HCT116 (cell line): ENCODE measurements around the gene TEAD1. TPM values are rescaled to one million over a fixed set of nuclear protein-coding genes. Genes with fewer than 3 reads are reported as not detected.

Experiments used
- ATAC-seq: fragments of 200-7000 bp; cut with Tn5 transposase; 2 replicates; pipeline ENCODE4 v1.9.1; 2020; ENCODE audit warnings: mild to moderate bottlenecking, moderate library complexity
- BruUV-seq: library from RNA; stranded (reverse); fragments of 400-500 nt; replicated peaks from 2 replicates; lab custom pipeline; 2021; lab: Mats Ljungman, UMichigan
- CTCF ChIA-PET: fragments of 300-600 bp; sonication (Branson Sonifier 250); formaldehyde crosslinking; loops from one replicate; lab custom pipeline; 2021; ENCODE audit warnings: antibody characterized with exemption; lab: Charles Lee
- POLR2A ChIA-PET: fragments of 300-600, 350-600 bp; sonication (Branson Sonifier 250); formaldehyde crosslinking; loops from one replicate; lab custom pipeline; 2021; ENCODE audit warnings: antibody characterized with exemption; lab: Charles Lee
- RAD21 ChIA-PET, 2 experiments: fragments of 300-600 bp; sonication (Branson Sonifier 250); formaldehyde crosslinking; loops; one replicate each; lab custom pipeline; 2023; ENCODE audit warnings: low total read pairs in 2 of 2; ENCODE audit not compliant: uncharacterized antibody in 2 of 2, unreplicated experiment in 2 of 2, low non-redundant PET in 1 of 2; lab: Charles Lee
- DNase-seq: peaks from one replicate; pipeline ENCODE4 v3.0.0-alpha.2; 2010; ENCODE audit warnings: low read depth, low spot score
- H2AFZ ChIP-seq: fragments of 200-600 bp; shearing (Covaris generic), sonication (generic); 2 replicates; pipeline ENCODE4 v1.6.1; 2017; ENCODE audit warnings: low read depth, mixed run types, mixed read lengths, antibody characterized with exemption, low read length; ENCODE audit not compliant: poor library complexity, severe bottlenecking
- H3K27ac ChIP-seq: 2 replicates; pipeline ENCODE4 v1.5.1; 2012; ENCODE audit warnings: low read depth, low read length
- H3K27me3 ChIP-seq: fragments of 200-600 bp; sonication (generic); 2 replicates; pipeline ENCODE4 v1.6.1; 2016; ENCODE audit warnings: mixed run types, low read length, mixed read lengths; ENCODE audit not compliant: insufficient read depth
- H3K36me3 ChIP-seq, 2 experiments: fragments of 200-500 bp in 1 of 2; fragments of 200-600 bp in 1 of 2; sonication (Bioruptor generic) in 1 of 2; sonication (generic) in 1 of 2; 2 replicates each; pipeline versions ENCODE4 v1.5.1 to v1.6.1; 2014 to 2016; ENCODE audit warnings: low read length in 2 of 2, inconsistent platforms in 1 of 2, mixed read lengths in 1 of 2, mixed run types in 1 of 2; ENCODE audit not compliant: insufficient read depth in 2 of 2, control insufficient read depth in 1 of 2
- H3K4me1 ChIP-seq, 2 experiments: fragments of 200-600 bp in 1 of 2; sonication (generic) in 1 of 2; 2 replicates each; pipeline versions ENCODE4 v1.5.1 to v1.6.1; 2012 to 2017; ENCODE audit warnings: low read length in 2 of 2, inconsistent platforms in 1 of 2, mild to moderate bottlenecking in 1 of 2, mixed read lengths in 1 of 2, mixed run types in 1 of 2, moderate library complexity in 1 of 2; ENCODE audit not compliant: insufficient read depth in 2 of 2, control insufficient read depth in 1 of 2
- H3K4me2 ChIP-seq: fragments of 200-600 bp; sonication (generic); 2 replicates; pipeline ENCODE4 v1.6.1; 2017; ENCODE audit warnings: mixed run types, low read length, mixed read lengths
- H3K4me3 ChIP-seq, 2 experiments: fragments of 200-600 bp in 1 of 2; sonication (generic) in 1 of 2; replicated peaks in 1 of 2; 2 replicates each; pipeline ENCODE4 v1.5.1; 2011 to 2016; ENCODE audit warnings: low read length in 2 of 2, control low read depth in 1 of 2, low read depth in 1 of 2, mild to moderate bottlenecking in 1 of 2, mixed read lengths in 1 of 2, mixed run types in 1 of 2
- H3K79me2 ChIP-seq: fragments of 200-600 bp; sonication (generic); 2 replicates; pipeline ENCODE4 v1.6.1; 2017; ENCODE audit warnings: mild to moderate bottlenecking, mixed run types, low read length, moderate library complexity, mixed read lengths; ENCODE audit not compliant: insufficient read depth
- H3K9ac ChIP-seq: fragments of 200-600 bp; sonication (generic); 2 replicates; pipeline ENCODE4 v1.6.1; 2016; ENCODE audit warnings: low read length, mixed read lengths
- H3K9me2 ChIP-seq: fragments of 200-600 bp; sonication (generic), shearing (Covaris generic); 2 replicates; pipeline ENCODE4 v1.6.1; 2017; ENCODE audit warnings: mixed run types, mild to moderate bottlenecking, moderate library complexity; ENCODE audit not compliant: insufficient read depth
- H3K9me3 ChIP-seq, 2 experiments: fragments of 200-500 bp in 1 of 2; fragments of 200-600 bp in 1 of 2; sonication (Bioruptor generic) in 1 of 2; sonication (generic) in 1 of 2; 2 replicates each; pipeline ENCODE4 v1.6.1; 2014 to 2017; ENCODE audit warnings: low read length in 2 of 2, mixed read lengths in 2 of 2, inconsistent platforms in 1 of 2, low read depth in 1 of 2, mild to moderate bottlenecking in 1 of 2, mixed run types in 1 of 2, moderate library complexity in 1 of 2; ENCODE audit not compliant: control insufficient read depth in 1 of 2, insufficient read depth in 1 of 2
- H4K20me1 ChIP-seq: fragments of 200-600 bp; sonication (generic), shearing (Covaris generic); 2 replicates; pipeline ENCODE4 v1.6.1; 2017; ENCODE audit warnings: mixed run types, mild to moderate bottlenecking, moderate library complexity; ENCODE audit not compliant: insufficient read depth
- CBX3 ChIP-seq: IDR thresholded peaks from 2 replicates; pipeline ENCODE4 v1.6.1; 2012; ENCODE audit warnings: low read depth
- ELF1 ChIP-seq: IDR thresholded peaks from 2 replicates; pipeline ENCODE4 v1.6.1; 2012; ENCODE audit warnings: low read depth, borderline replicate concordance
- EZH2 ChIP-seq: fragments of 200-600 bp; sonication (generic); IDR thresholded peaks from 2 replicates; pipeline ENCODE4 v1.6.1; 2017; ENCODE audit warnings: antibody characterized with exemption, mixed run types
- FOSL1 ChIP-seq: IDR thresholded peaks from 2 replicates; pipeline ENCODE4 v1.6.1; 2012; ENCODE audit warnings: low read depth
- POLR2AphosphoS5 ChIP-seq: IDR thresholded peaks from 2 replicates; pipeline ENCODE4 v1.6.1; 2011; ENCODE audit warnings: mild to moderate bottlenecking, low read depth, low read length, moderate library complexity
- SIN3A ChIP-seq: IDR thresholded peaks from 2 replicates; pipeline ENCODE4 v1.6.1; 2012; ENCODE audit warnings: low read depth
- YY1 ChIP-seq: IDR thresholded peaks from 2 replicates; pipeline ENCODE4 v1.6.1; 2011; ENCODE audit warnings: low read length, low read depth, moderate library complexity, mild to moderate bottlenecking; ENCODE audit not compliant: insufficient replicate concordance; ENCODE audit errors: extremely low read depth
- ZNF274 ChIP-seq: fragments of 200-500 bp; sonication (Bioruptor generic); IDR thresholded peaks from 2 replicates; pipeline ENCODE4 v1.6.1; 2014; ENCODE audit warnings: mild to moderate bottlenecking, low read depth, low read length, inconsistent platforms
- intact Hi-C: fragments of 100-400 bp; cut with micrococcal nuclease; formaldehyde crosslinking; loops from 2 replicates; pipeline ENCODE4 v1.10.0; 2022
- total RNA-seq: library from RNA; stranded (reverse); gene quantifications from one replicate; pipeline ENCODE4 v1.2.1, GENCODE V29; 2021; ENCODE audit not compliant: unreplicated experiment
- TF ChIP-seq, protein P1 (sequence below): IDR thresholded peaks from 2 replicates; pipeline ENCODE4 v1.6.1; 2012

Gene TEAD1
- total RNA-seq, 1 experiment from 2014 or later: 103 TPM

GRCh38 chr11:12871241-12871640 is 197.0 kb downstream of the TEAD1 start:
- no peak for DNase-seq
- RAD21 ChIA-PET: no interaction called here
- CTCF ChIA-PET: interaction anchor here (1.2 kb wide), 1 partner anchor 17 kb away, joined by 5 read pairs; no protein-coding TSS in a partner anchor
- no peaks in the 10 kb centered on the region for H3K36me3 ChIP-seq
- no peak overlapping the region for H2AFZ ChIP-seq
- no peak overlapping the region for H3K27ac ChIP-seq
- intact Hi-C loops: no loop called here
- POLR2A ChIA-PET: no interaction called here
- H3K4me2 ChIP-seq: no peak overlapping the region
- H3K9ac ChIP-seq: no peak overlapping the region
- no peaks in the 10 kb centered on the region for H4K20me1 ChIP-seq
- no TSS peak for BruUV-seq
- no peaks in the 10 kb centered on the region for H3K27me3 ChIP-seq
- H3K9me3 ChIP-seq: no peaks in the 10 kb centered on the region
- peaks cover 0 to 6% of the 10 kb centered on the region in 2 experiments; a peak in 1 of 4 replicates for H3K4me1 ChIP-seq
- no peak for ATAC-seq
- no peak overlapping the region for H3K4me3 ChIP-seq
- TF ChIP-seq YY1 (no peak), ELF1 (no peak), EZH2 (no peak), CBX3 (no peak), SIN3A (no peak), FOSL1 (no peak)
- TF ChIP-seq, protein P1, sequence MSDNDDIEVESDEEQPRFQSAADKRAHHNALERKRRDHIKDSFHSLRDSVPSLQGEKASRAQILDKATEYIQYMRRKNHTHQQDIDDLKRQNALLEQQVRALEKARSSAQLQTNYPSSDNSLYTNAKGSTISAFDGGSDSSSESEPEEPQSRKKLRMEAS: no peak
- H3K79me2 ChIP-seq: no peaks in the 10 kb centered on the region
- no peaks in the 10 kb centered on the region for H3K9me2 ChIP-seq

GRCh38 chr11:12871788-12872321 is 197.6 kb downstream of the TEAD1 start:
- ATAC-seq (no peak), DNase-seq (no peak)
- Histone ChIP-seq H3K4me1 (peaks cover 0 to 6% of the 10 kb centered on the region in 2 experiments; a peak in 1 of 4 replicates), H3K27ac (no peak overlapping the region), H3K4me2 (no peak overlapping the region), H3K9me3 (no peaks in the 10 kb centered on the region), H3K36me3 (no peaks in the 10 kb centered on the region), H3K9ac (no peak overlapping the region), H3K9me2 (no peaks in the 10 kb centered on the region), H3K4me3 (no peak overlapping the region), H3K27me3 (no peaks in the 10 kb centered on the region), H3K79me2 (no peaks in the 10 kb centered on the region), H2AFZ (no peak overlapping the region), H4K20me1 (no peaks in the 10 kb centered on the region)
- TF ChIP-seq ZNF274 (no peak), CBX3 (no peak), POLR2AphosphoS5 (no peak)
- intact Hi-C loops: no loop called here
- CTCF ChIA-PET: no interaction called here
- no TSS peak for BruUV-seq
- POLR2A ChIA-PET: no interaction called here
- RAD21 ChIA-PET: no interaction called here
